ENCODE measurements around the gene DNAI1.

Gene DNAI1

DNA sequence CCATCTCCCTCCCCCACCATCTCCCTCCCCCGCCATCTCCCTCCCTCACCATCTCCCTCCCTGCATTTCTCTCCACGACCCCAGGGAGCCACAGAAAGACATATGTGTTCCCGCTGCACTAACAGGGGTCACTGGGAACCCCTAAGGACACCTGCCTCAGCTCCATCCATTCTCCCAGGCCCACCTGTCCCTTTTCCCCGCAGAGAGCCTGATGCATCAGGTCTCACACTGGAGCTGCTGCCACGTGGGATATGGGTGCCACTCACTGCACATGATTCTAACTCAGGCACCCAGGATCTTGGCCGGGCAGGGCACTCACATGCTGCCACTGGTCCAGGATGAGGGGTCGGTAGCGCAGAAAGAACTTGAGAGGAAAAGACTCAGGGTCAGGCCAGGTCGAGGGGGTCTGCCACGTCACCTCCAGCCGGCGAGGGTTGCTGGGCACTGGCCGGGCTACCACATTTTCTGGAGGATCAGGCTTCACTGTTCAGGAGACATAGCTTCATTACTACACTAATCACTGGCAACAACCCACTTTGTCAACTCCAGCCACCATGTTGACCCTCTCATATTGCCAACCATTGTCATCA lies 97.4 kb downstream of the DNAI1 start:
- TF ChIP-seq, protein P1, sequence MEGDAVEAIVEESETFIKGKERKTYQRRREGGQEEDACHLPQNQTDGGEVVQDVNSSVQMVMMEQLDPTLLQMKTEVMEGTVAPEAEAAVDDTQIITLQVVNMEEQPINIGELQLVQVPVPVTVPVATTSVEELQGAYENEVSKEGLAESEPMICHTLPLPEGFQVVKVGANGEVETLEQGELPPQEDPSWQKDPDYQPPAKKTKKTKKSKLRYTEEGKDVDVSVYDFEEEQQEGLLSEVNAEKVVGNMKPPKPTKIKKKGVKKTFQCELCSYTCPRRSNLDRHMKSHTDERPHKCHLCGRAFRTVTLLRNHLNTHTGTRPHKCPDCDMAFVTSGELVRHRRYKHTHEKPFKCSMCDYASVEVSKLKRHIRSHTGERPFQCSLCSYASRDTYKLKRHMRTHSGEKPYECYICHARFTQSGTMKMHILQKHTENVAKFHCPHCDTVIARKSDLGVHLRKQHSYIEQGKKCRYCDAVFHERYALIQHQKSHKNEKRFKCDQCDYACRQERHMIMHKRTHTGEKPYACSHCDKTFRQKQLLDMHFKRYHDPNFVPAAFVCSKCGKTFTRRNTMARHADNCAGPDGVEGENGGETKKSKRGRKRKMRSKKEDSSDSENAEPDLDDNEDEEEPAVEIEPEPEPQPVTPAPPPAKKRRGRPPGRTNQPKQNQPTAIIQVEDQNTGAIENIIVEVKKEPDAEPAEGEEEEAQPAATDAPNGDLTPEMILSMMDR (IDR thresholded peaks at IDR 0.05), result no peak

- TF ChIP-seq, protein P1 (IDR thresholded peaks at IDR 0.05), result no peak
Observed at GRCh38 chr9:34556949-34557348, 98.3 kb downstream of the DNAI1 start.

- TF ChIP-seq, protein P1 (IDR thresholded peaks at IDR 0.05), result no peak
Observed at GRCh38 chr9:34557426-34558321, 99.1 kb downstream of the DNAI1 start.

GRCh38 chr9:34558364-34558763 lies 99.8 kb downstream of the DNAI1 start:
- TF ChIP-seq, protein P1 (IDR thresholded peaks at IDR 0.05), result no peak

GRCh38 chr9:34558919-34559623 lies 100.5 kb downstream of the DNAI1 start:
- TF ChIP-seq, protein P1 (IDR thresholded peaks at IDR 0.05), result no peak

DNA sequence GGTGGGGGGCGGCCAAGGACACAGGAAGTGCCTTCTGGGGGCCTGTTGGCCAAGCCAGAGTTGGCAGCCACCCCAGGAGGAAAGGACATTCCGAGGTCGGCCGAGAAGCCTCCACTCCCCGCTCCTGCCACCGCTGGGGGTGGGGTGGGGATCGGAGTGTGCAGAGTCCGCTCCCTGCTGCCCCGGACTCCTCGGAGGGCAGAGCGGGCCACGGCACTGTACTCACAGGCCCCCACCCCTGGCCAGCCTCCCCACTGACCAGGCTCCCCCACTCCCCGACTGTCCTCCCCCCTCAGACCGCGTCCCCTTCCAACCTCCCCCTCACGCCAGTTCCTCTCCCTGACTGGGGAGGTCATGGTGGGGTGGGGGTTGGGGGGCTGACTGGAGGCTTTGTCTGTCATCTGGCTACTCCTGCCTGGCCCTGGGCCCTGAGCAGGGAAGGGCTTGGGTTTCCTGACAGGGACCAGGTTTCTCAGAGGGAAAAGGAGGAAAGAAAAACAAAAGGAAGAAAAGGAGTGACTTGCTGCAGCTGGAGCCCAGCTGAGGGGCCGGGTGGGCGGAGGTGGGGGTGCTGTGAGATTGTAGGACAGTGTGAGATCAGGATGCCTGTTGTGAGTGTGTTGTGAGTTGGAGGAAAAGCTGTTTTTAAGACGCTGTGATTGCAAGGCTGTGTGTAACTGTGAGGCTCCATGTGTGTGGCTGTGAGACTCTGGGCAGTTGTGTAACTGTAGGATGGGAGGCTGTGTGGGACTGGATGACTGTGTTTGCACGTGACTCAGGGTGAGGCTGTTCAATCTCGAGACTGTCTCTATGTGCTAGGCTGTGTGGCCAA lies 101.2 kb downstream of the DNAI1 start:
- TF ChIP-seq, protein P1 (IDR thresholded peaks at IDR 0.05), result no peak

Data from LNCAP (cell line).